SK-N-MC (cell line): Measurements from ENCODE around the gene CTNS.

Source experiments
- EZH2 ChIP-seq: fragments of 200-600 bp; sonication (generic); IDR thresholded peaks from one replicate; pipeline ENCODE4 v1.6.1; 2017; ENCODE audit warnings: antibody characterized with exemption
- FOXP2 ChIP-seq: optimal IDR thresholded peaks from 2 replicates; pipeline ENCODE3; 2011; ENCODE audit warnings: mild to moderate bottlenecking, moderate library complexity; ENCODE audit not compliant: insufficient read depth; ENCODE audit errors: extremely low read length, control extremely low read depth
- POLR2AphosphoS5 ChIP-seq: IDR thresholded peaks from 2 replicates; pipeline ENCODE4 v1.6.1; 2012; ENCODE audit warnings: mild to moderate bottlenecking, low read depth, low read length, borderline replicate concordance

GRCh38 chr17:3693141-3693540, 56.6 kb downstream of the CTNS start:
- no peak for TF ChIP-seq POLR2AphosphoS5
- TF ChIP-seq EZH2 = no peak
- no peak for TF ChIP-seq FOXP2
